22Rv1 (cell line): Measurements from ENCODE around the gene CAPZA1.

Experiments used
- ZFX ChIP-seq: fragments of 450-650 bp; IDR thresholded peaks from 2 replicates; pipeline ENCODE4 v1.6.1; 2017; ENCODE audit warnings: antibody characterized with exemption, borderline replicate concordance
- TF ChIP-seq, protein P1 (sequence below): fragments of 450-650 bp; IDR thresholded peaks from 2 replicates; pipeline ENCODE4 v1.5.1; 2017; ENCODE audit warnings: mild to moderate bottlenecking

DNA sequence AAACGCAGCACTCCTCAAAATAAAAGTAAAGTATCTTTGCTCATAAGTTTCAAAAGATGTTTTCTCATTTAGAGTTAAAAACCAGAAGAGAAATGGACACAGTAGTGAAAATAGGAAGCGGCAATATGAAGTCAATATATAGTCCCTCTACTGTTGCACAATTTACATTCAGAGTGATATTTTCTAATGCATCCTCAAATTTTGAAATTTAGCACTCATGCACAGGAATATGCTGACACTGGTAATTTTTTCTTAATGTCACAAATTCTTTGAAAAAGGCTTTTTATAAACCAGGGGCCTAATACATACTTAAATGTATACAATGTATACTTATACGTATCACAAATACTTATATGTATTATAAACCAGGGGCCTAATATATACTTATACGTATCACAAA lies 20.2 kb upstream of the CAPZA1 start:
- TF ChIP-seq, protein P1, sequence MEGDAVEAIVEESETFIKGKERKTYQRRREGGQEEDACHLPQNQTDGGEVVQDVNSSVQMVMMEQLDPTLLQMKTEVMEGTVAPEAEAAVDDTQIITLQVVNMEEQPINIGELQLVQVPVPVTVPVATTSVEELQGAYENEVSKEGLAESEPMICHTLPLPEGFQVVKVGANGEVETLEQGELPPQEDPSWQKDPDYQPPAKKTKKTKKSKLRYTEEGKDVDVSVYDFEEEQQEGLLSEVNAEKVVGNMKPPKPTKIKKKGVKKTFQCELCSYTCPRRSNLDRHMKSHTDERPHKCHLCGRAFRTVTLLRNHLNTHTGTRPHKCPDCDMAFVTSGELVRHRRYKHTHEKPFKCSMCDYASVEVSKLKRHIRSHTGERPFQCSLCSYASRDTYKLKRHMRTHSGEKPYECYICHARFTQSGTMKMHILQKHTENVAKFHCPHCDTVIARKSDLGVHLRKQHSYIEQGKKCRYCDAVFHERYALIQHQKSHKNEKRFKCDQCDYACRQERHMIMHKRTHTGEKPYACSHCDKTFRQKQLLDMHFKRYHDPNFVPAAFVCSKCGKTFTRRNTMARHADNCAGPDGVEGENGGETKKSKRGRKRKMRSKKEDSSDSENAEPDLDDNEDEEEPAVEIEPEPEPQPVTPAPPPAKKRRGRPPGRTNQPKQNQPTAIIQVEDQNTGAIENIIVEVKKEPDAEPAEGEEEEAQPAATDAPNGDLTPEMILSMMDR = no peak
- TF ChIP-seq ZFX = no peak
